NCI-H82 treated with DMSO at 0.1 percent for 48 hours (cell line): ENCODE data around the gene VASN.

Experiments
- DNase-seq: peaks from one replicate; lab custom pipeline; 2025; ENCODE audit not compliant: unreplicated experiment; lab: John Stamatoyannopoulos, UW

The VASN gene

GRCh38 chr16:4401094-4401501, 29.4 kb downstream of the VASN start:
- DNase-seq = no peak

GRCh38 chr16:4401510-4401909, 29.9 kb downstream of the VASN start:
- DNase-seq = no peak

- peak; percentile 32 for DNase-seq
These were observed 30.9 kb downstream of the VASN start for GRCh38 chr16:4402439-4403132.

GRCh38 chr16:4403133-4403949, 31.7 kb downstream of the VASN start:
- DNase-seq = no peak

- DNase-seq = peak; percentile 27
These were observed 32.8 kb downstream of the VASN start for GRCh38 chr16:4404247-4404966.

- no peak for DNase-seq
These were observed 33.5 kb downstream of the VASN start for GRCh38 chr16:4404967-4405696.

- DNase-seq = no peak
These were observed 36.1 kb downstream of the VASN start for GRCh38 chr16:4407543-4408322.

GRCh38 chr16:4408323-4408690, 36.7 kb downstream of the VASN start:
- DNase-seq = no peak

GRCh38 chr16:4409081-4409932, 37.7 kb downstream of the VASN start:
- no peak for DNase-seq

- no peak for DNase-seq
These were observed 38.9 kb downstream of the VASN start for GRCh38 chr16:4410335-4411075.

- no peak for DNase-seq
These were observed 40.0 kb downstream of the VASN start for GRCh38 chr16:4411684-4412083.

- DNase-seq = no peak
These were observed 40.5 kb downstream of the VASN start for GRCh38 chr16:4412159-4412558.

GRCh38 chr16:4412854-4413253, 41.2 kb downstream of the VASN start:
- DNase-seq = no peak

- no peak for DNase-seq
These were observed 42.7 kb downstream of the VASN start for GRCh38 chr16:4414187-4414917.

- no peak for DNase-seq
These were observed 44.0 kb downstream of the VASN start for GRCh38 chr16:4415538-4416199.

GRCh38 chr16:4416200-4417032, 44.8 kb downstream of the VASN start, which contains the start of gene CORO7:
Gene CORO7 (minus strand): TSS chr16:4416596. CDS start chr16:4416518, 78 bp downstream.
- peak; percentile 77 for DNase-seq
